Adipocyte (in vitro differentiated cells): ENCODE measurements around the gene SLC12A3.

Experiments
- DNase-seq: peaks from one replicate; pipeline ENCODE4 v3.0.0-alpha.2; 2015; ENCODE audit warnings: low read depth
- H3K27me3 ChIP-seq: replicated peaks from 2 replicates; pipeline ENCODE4 v1.7.0; 2013; ENCODE audit warnings: mild to moderate bottlenecking, low read length, moderate library complexity; ENCODE audit not compliant: control insufficient read depth, insufficient read depth
- H3K36me3 ChIP-seq: 2 replicates; pipeline ENCODE4 v1.7.0; 2013; ENCODE audit warnings: low read length, mild to moderate bottlenecking, moderate library complexity; ENCODE audit not compliant: control insufficient read depth, insufficient read depth, severe bottlenecking
- H3K4me1 ChIP-seq: 2 replicates; pipeline ENCODE4 v1.7.0; 2013; ENCODE audit warnings: mild to moderate bottlenecking, low read length, moderate library complexity; ENCODE audit not compliant: control insufficient read depth, insufficient read depth
- H3K4me3 ChIP-seq: 2 replicates; pipeline ENCODE4 v1.7.0; 2013; ENCODE audit warnings: mild to moderate bottlenecking, low read length, moderate library complexity
- H3K9ac ChIP-seq: 2 replicates; pipeline ENCODE4 v1.7.0; 2013; ENCODE audit warnings: mild to moderate bottlenecking, low read length, moderate library complexity
- H3K9me3 ChIP-seq: 2 replicates; pipeline ENCODE4 v1.7.0; 2013; ENCODE audit warnings: mild to moderate bottlenecking, low read length, moderate library complexity; ENCODE audit not compliant: control insufficient read depth

The SLC12A3 gene

DNA sequence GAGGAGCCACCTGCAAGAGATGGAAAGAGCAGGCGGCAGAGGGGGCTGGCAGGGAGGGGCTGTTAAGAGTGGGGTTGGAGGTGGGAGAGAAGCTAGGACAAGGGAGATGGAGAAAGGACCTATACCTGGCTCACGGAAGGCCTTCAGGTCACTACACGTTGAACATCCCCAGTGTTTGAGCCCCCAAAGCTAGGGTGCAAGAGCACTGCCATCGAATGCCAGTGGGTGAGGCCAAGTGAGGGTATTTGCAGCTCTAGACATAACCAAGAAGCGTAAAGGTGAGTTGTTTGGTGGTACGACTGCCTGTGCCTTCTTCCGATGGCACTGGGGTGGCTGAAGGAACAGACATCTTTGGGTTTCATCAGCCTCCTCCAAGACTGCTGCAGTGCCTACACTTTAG lies 49.9 kb downstream of the SLC12A3 start:
- Histone ChIP-seq H3K4me1 (peaks cover 36% of the 10 kb centered on the region), H3K9ac (no peak overlapping the region), H3K27me3 (peaks cover 15% of the 10 kb centered on the region), H3K9me3 (no peaks in the 10 kb centered on the region), H3K36me3 (no peaks in the 10 kb centered on the region), H3K4me3 (no peak overlapping the region)
- DNase-seq: no peak

GRCh38 chr16:56915336-56916119 lies 50.5 kb downstream of the SLC12A3 start:
- Histone ChIP-seq H3K4me3 (no peak overlapping the region), H3K9ac (no peak overlapping the region), H3K9me3 (no peaks in the 10 kb centered on the region), H3K4me1 (peaks cover 35% of the 10 kb centered on the region), H3K36me3 (no peaks in the 10 kb centered on the region), H3K27me3 (peaks cover 22% of the 10 kb centered on the region)
- DNase-seq: no peak

- DNase-seq: no peak
- H3K36me3 ChIP-seq: no peaks in the 10 kb centered on the region
Observed at GRCh38 chr16:56916571-56917403, 51.8 kb downstream of the SLC12A3 start.

GRCh38 chr16:56918467-56919012 lies 53.5 kb downstream of the SLC12A3 start:
- H3K36me3 ChIP-seq: no peaks in the 10 kb centered on the region
- no peaks in the 10 kb centered on the region for H3K9me3 ChIP-seq
- H3K9ac ChIP-seq: no peak overlapping the region
- H3K27me3 ChIP-seq: peaks cover 29% of the 10 kb centered on the region
- H3K4me1 ChIP-seq: peaks cover 9% of the 10 kb centered on the region
- no peak for DNase-seq
- H3K4me3 ChIP-seq: no peak overlapping the region

More at GRCh38 chr16:56916571-56917403, 51.8 kb downstream of the SLC12A3 start:
- H3K9me3 ChIP-seq: no peaks in the 10 kb centered on the region
- no peak overlapping the region for H3K9ac ChIP-seq
- H3K27me3 ChIP-seq: peaks cover 28% of the 10 kb centered on the region
- H3K4me1 ChIP-seq: peaks cover 26% of the 10 kb centered on the region
- no peak overlapping the region for H3K4me3 ChIP-seq

DNA sequence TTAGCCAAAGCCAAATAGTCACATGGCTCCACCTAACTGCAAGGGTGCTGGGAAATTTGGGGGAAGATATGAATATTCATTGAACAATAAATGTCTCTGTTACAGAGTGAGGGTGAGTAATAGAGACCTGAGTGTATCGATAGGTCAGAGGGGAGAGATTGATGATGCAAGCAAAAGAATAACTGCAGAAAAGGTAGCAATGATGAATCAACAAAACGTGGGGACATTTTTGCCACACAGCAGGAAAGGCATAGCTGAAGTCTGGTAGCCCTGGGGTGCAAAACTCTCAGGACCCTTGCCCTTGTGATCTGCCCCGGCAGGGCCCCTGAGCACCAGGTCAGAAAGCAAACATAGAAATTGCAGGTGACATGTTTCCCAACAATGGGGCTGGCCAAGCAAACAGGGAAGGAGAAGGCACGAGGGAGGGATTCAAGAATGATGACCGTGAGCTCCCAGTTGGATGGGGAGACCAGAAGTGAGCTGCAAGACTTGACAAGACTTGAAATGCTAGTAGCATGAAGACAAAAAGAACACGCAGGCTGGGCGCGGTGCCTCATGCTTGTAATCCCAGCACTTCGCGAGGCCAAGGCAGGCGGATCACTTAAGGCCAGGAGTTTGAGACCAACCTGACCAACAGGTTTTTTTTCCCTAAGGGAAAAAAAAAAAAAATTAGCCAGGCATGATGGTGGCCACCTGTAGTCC lies 54.2 kb downstream of the SLC12A3 start:
- DNase-seq: no peak
- H3K4me3 ChIP-seq: no peak overlapping the region
- no peaks in the 10 kb centered on the region for H3K36me3 ChIP-seq
- no peaks in the 10 kb centered on the region for H3K9me3 ChIP-seq
- H3K27me3 ChIP-seq: peaks cover 29% of the 10 kb centered on the region
- H3K4me1 ChIP-seq: peaks cover 10% of the 10 kb centered on the region
- H3K9ac ChIP-seq: no peak overlapping the region

GRCh38 chr16:56921571-56921970 lies 56.6 kb downstream of the SLC12A3 start:
- Histone ChIP-seq H3K27me3 (peaks cover 29% of the 10 kb centered on the region), H3K9ac (no peak overlapping the region), H3K9me3 (no peaks in the 10 kb centered on the region), H3K4me3 (no peak overlapping the region), H3K4me1 (peaks cover 3% of the 10 kb centered on the region), H3K36me3 (no peaks in the 10 kb centered on the region)
- no peak for DNase-seq

DNA sequence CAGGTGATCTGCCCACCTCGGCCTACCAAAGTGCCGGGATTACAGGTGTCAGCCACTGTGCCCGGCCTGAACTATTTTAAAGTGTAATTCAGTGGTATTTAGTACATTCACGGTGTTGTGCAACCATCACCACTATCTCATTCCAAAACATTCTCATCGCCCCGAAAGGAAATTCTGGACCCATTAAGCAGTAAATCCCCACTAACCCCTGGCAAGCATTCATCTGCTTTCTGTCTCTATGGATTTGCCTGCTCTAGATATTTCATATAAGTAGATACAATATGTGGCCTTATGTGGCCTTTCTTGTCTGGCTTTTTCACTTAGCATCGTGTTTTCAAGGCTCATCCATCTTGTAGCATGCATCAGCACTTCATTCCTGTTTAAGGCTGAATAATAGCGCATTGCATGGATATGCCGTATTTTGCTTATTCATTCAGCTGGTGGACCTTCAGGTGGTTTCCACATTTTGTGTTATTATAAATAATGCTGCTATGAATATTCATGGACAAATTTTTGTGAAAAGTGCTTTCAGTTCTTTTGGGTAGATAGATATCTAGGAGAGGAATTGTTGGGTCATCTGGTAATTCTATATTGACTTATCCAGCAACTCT lies 58.6 kb downstream of the SLC12A3 start:
- Histone ChIP-seq H3K9me3 (no peaks in the 10 kb centered on the region), H3K9ac (no peak overlapping the region), H3K27me3 (peaks cover 25% of the 10 kb centered on the region), H3K36me3 (no peaks in the 10 kb centered on the region), H3K4me1 (peaks cover 3% of the 10 kb centered on the region), H3K4me3 (no peak overlapping the region)
- DNase-seq: peak; percentile 56

DNA sequence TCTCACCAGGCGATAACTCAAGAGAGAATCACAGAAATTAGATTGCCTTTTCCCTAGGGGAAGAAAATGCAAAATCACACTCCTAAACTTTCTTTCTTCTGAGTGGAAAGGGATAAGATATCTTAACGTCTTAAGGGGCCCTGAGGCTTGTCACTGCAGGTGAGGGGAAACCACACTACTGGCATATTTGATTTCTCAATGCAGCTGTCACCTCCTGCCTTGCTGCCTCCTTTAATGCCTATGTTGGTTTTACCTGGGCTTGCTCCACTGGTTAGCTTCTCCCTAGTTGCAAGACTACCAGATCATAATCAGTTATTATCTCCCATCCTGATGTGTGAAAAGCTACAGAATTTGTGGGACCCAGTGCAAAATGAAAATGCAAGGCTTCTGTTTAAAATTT lies 62.5 kb downstream of the SLC12A3 start:
- no peaks in the 10 kb centered on the region for H3K36me3 ChIP-seq
- H3K4me1 ChIP-seq: peaks cover 8% of the 10 kb centered on the region
- H3K9ac ChIP-seq: no peak overlapping the region
- no peak overlapping the region for H3K4me3 ChIP-seq
- H3K9me3 ChIP-seq: no peaks in the 10 kb centered on the region
- DNase-seq: no peak
- H3K27me3 ChIP-seq: no peaks in the 10 kb centered on the region

- H3K36me3 ChIP-seq: no peaks in the 10 kb centered on the region
- no peak overlapping the region for H3K4me3 ChIP-seq
- no peaks in the 10 kb centered on the region for H3K27me3 ChIP-seq
- H3K9me3 ChIP-seq: no peaks in the 10 kb centered on the region
- no peak for DNase-seq
- H3K4me1 ChIP-seq: peaks cover 9% of the 10 kb centered on the region
- H3K9ac ChIP-seq: no peak overlapping the region
Observed at GRCh38 chr16:56929639-56930038, 64.6 kb downstream of the SLC12A3 start.

GRCh38 chr16:56930486-56931270 lies 65.7 kb downstream of the SLC12A3 start:
- H3K4me3 ChIP-seq: no peak overlapping the region
- no peaks in the 10 kb centered on the region for H3K27me3 ChIP-seq
- DNase-seq: no peak
- H3K9me3 ChIP-seq: no peaks in the 10 kb centered on the region
- H3K4me1 ChIP-seq: peaks cover 19% of the 10 kb centered on the region
- peaks cover 8% of the 10 kb centered on the region for H3K36me3 ChIP-seq
- no peak overlapping the region for H3K9ac ChIP-seq
